Tongue (tissue), 2 donors: ENCODE results near the gene PTMA. TPM values are rescaled to one million over a fixed set of nuclear protein-coding genes. Genes with fewer than 3 reads are reported as not detected.
A peak's percentile ranks its signal among the peaks of the same experiment; 100 is the strongest.
"Not testable (repeated sequence)": the region's sequence is repeated elsewhere in the genome, so short reads cannot be mapped to it uniquely, and the experiment has no call there.

Experiments
- DNase-seq: peaks from one replicate; pipeline ENCODE4 v3.0.0-alpha.2; 2015
- total RNA-seq: library from RNA; depleted of rRNA; stranded (reverse); fragments of >200 nt; gene quantifications from one replicate; pipeline ENCODE4 v1.2.3, GENCODE V29; 2014

PTMA gene
- total RNA-seq, 1 donor from 2014 or later: 543 TPM

DNA sequence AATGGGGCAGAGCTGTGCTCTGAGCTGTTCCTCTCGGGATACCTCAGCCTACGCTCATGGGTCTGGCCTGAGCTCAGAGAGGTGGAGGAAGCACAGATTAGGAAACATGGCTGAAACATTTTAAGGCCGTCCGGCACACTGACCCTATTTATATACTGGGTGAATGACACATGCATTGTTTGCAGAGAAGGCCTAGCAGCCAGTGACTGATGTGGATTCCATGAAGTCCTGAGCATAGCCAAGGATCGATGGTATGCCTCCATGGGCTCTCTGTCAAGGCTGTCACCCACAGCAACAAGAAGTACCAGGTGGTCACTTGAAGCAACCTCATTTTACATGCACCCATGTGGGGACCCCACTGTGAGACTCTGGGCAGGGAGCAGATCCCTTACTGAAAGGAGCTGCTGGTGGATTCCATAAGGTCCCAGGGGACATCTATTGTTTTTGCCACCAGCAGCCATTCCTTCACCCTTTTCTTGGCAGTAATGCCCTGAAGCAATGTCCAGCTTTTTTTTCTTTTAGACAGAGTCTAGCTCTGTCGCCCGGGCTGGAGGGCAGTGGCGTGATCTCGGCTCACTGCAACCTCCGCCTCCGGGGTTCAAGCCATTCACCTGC is 8.4 kb downstream of the PTMA start:
- DNase-seq: peak; percentile 24

DNA sequence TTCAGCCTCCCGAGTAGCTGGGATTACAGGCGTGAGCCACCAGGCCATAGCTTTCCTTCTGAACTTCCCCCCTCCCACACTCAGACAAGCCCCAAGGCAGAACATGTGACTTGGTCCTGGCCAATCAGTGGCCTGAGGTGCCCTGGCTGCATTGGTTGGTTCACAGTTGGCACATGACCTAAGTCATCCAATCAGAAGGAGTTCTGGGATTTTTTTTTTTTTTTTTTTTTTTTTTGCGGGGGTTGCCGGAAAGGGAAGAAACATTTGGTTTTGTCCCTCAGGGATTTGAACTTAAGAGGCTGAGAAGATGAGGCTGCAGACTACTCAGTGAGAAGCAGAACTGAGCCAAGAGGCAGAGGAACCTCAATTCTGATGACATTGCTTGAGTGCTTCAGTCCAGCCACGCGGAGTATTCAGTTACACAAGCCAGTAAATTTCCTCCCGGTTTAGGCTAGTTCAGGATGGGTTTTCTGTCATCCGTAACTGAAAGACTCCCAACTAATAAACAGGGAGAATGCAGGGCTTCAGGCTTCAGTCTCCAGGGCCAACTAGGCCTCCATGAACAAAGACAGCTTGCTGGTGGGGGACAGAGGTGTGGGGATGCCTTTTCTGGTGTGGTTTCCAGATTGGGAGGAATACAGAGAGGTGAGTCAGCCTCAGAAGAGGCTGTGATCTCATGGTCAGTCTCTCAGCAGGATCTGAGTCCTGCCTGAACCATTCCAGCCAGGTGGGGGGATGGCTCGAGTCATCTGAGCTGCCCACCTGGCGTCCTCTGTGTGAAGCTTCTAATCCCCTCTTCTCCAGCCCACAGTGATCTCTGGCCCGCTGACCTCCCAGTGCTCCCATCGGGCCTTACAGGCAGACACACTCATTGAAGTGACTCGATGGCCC is 9.2 kb downstream of the PTMA start:
- DNase-seq: peak; percentile 63

DNA sequence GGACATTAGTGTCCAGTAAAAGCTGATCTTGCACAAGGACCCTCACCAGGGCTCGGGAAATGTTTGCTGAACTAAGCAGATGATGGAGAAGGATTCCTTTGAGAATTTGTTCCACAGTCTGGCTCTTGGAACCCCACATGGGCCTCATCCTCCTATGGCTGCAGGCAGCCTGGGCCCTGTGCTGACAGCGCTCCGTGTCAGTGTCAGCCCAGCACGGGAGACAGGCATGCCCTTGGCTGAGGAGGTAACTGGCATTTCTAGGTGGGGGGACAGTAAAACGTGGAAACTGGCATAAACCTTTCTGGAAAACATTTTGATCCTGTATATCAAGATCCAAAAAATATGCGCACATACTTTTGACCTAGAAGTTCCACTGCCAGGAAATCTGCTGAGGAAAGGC is 10.5 kb downstream of the PTMA start:
- no peak for DNase-seq

DNA sequence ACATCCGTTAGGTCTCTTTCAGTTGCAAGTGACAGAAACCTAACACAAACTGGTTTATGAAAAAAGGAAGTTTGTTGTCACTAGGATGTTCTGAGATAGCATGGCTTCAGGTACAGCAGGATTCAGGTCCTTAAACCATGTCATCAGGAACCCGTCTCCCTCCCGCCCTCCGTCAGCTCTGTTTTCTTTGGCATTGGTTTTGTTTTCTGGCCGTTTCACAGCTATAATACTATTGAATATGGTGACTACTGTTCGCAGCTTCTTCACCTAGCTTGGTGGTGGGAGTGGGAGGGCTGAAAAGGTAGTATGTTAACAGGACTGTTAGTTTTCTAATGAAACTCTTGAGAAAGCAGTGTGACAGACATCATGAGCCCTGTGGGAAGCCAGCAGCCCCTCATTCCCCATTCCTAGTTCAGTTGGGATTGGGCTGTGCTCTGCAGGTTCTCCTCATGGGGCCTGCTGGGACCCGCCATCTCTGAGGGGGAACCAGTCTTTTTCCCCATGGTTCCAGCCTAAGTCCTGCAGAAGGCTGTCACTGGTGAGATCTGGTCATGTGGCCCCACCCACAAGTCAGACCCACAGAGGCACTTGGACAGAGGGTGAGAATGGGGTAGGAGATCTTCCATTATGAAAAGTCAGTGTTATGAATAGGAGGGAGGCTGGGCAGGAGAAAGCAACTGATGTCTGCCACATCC is 12.1 kb downstream of the PTMA start:
- DNase-seq: no peak

DNA sequence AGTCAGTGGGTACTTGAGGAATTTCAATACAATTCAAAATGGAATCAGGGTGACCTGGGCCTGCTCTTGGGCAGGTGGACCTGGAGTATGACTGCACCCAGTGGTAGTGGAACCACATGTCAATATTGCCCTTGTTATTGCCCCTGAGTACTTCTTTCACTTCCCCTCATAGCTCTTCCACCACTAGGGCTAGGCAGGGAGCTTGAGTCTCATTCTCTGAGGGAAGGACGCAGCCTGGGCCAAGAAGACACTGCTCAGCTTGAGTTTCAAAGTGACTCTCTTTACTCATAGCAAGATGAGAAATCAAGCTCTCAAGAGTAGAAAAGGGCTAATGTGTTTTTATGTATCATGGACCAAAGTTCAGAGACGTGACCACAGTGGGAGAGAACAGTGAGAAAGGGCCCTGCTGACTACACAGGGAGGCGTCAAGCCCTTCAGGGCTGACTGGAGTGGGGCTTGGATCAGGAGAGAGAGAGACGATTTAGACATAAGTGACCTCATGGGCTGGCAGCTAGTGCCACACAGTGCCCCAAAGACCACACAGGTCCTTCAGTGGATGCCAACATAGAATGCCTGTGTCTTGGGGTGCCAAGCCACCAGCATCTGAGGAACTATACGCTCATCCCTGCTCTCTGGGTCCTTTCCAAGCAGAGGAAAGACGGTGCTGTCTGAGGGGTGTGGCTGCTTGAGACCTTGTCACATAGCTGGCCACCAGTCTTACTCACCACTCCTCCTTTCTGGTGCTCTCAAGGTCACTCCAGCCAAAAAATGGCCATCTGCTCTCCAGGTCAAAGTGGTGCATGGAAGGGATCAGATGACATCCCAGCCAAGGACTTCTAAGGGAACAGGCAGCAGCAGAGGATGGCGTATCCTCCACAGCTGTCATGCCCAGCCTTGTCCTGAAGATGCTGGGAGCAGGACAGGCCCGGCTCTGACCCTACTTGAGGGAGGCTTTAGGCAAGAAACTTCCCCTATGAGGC is 13.0 kb downstream of the PTMA start:
- no peak for DNase-seq

DNA sequence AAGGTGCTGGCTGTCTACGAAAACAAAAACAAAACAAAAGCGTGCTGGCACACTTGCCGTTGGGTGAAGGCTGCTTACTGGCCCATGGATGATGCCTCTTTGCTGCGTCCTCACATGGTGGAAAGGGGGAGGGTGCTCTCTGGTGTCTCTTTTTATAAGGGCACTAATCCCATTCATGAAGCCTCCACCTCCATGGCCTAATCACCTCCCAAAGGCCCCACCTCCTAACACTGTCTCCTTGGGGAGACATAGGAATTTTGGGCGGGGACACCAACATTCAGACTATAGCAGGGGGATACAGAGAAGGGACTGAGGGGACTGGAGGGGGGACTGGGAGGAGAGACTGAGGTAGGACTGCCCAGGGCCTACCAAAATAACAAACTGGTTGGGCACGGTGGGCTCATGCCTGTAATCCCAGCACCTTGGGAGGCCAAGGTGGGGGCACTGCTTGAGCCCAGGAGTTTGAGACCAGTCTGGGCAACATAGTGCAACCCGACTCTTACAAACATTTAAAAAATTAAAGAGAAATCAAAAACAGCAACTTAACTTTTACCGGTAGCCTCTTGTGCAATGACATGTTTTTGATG is 14.5 kb downstream of the PTMA start:
- DNase-seq: no peak

DNA sequence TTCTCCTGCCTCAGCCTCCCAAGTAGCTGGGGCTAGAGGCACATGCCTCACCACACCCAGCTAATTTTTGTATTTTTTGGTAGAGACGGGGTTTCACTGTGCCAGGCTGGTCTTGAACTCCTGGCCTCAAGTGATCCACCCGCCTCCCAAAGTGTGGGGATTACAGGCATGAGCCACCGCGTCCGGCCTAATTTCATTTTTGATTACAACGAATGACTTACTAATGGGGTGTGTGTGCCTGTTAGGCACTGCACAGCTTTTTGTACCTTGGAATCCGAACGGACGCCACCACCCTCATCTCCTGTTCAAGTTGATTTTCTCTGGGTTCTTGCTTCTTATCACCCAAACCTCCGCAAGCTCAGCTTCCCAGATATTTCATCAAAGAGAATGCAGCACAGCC is 17.2 kb downstream of the PTMA start:
- DNase-seq: no peak

DNA sequence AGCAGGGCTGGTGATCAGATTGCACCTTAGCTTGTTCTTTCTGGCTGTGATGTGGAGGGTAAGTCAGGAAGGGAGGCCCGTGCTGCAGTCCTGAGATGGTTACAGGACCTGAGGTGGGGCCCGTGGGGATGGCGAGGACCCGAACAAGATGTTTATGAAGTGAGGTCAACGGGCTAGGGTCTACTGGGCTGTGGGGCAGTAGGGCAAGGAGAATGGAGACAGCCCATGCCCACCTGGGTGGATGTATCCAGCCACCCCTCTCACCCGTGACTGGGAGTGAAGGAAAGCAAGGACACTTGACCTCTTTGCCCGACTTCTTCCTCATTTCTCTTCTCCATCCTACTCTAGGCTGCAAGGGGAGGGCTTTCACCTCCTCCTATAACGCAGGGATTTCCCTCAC is 18.0 kb downstream of the PTMA start:
- DNase-seq: no peak

DNA sequence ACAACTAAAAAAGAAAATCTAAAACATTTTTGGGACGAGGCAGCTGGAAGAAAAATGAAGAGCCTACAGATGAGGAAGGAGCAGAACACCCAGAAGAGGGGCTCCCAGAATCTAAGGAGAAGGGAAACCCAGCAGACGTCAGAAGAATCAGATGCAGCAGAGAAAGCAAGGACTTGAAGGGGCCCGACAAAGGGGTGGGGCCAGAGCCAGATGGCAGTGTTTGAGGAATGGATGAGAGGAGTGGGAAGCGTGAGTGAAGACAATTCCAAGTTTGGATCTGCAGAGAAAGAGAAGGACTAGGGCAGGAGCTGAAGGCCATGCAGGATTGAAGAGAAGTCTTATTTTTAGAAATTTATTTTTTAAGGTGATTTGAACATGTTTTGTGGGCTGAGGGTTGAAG is 19.3 kb downstream of the PTMA start:
- peak; percentile 32 for DNase-seq

DNA sequence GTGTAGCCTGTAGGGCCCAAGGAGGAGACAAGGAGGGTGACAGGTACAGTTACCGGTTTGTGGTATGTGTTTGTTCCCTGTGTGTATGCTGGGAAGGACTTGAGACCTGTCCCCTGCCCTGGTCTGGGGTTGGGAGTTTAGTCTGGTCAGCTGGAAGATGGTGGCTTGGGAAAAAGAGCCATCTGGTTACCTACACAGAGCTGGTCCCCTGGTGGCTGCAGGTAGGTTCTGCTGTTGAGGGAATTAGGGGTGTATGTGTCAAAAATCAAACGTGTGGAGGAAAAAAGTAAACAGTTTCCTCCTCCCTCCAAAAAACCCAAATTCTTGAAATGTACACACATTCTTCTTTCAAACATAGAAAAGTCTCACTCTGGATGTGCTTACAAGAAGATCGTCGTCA is 24.3 kb downstream of the PTMA start:
- no peak for DNase-seq

DNA sequence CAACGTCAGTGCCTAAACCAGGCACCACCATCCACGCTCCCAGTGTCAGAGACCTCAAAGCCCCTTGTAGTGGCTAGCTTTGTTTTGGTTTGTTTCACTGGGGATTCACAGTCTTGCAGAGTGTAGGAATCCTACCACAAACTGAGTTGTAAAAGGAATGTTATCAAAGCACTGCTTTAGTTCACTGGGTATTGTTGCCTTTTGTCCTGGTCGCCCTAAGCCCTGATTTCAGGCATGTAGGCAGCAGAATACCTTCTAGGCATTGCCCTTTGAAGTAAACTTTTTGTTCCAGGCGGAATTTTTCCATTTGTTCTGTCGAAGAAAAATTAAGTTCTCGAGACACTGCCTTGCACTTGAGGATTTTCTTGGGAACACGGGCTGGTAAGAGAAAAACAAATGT is 29.4 kb downstream of the PTMA start:
- no peak for DNase-seq

DNA sequence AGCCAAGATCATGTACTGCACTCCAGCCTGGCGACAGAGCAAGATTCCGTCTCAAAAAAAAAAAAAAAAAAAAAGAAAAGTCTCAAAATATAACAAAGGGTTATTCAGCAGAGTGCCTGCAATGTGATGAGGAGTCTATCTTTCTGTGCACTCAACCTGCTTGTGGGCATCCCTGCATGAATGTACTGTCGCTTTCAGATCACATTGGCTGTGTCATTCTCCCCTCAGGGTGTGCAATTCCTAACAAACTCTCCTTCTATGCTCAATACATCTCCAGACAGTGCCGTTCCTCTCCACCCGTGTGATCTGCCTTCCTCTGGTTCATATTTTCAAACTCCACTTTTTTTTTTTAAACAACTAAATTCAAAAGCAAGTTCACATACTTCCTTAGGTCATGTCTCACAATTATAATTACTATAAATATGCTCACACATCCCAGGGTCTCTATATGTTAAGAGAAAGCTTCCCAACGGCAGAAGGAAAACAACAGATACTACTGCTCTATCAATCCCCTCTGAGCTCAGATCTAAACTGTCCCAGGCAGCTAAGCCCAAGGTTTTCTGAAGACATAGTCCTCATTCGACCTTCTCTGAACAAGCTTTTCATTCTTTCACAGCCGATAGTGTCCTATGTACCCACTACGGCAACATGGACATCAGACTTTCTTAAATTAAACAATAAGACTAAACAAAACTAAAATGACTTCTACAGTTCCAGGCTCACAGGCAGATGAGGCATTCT is 35.2 kb downstream of the PTMA start:
- no peak for DNase-seq

DNA sequence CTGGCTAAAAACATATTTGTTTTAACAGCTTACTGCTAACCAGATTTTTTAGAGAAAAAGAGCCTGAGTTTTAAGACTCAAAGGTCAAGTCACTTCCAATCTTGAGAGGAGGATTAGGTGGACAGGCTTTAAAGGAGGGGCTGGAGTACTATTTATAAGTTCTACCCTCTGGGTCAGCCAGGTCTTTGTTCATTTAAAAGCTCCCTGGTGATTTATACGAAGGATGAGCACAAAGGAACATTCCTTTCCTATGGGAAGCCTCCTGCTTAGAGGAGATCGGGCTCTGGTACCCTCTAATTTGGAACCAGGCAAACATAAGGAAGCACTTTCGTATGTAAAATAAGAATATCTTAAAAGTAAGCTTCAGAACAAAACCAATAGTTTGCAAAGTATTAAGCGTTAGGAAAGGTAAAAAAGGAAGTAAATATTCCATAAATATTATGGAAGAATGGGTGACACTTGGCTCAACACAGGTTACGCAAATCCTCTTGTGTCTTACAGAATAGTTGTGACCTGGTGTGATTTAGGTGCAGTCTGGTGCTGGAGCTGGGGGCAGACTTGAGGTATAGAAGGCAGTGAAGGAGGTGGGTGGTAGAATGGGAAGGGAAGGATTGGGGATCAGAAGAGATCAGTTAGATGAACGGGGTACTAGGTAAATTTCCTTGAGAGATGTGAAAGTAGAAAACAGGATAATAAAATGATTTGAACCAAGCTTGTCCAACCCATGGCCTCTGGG is 37.1 kb downstream of the PTMA start:
- no peak for DNase-seq

DNA sequence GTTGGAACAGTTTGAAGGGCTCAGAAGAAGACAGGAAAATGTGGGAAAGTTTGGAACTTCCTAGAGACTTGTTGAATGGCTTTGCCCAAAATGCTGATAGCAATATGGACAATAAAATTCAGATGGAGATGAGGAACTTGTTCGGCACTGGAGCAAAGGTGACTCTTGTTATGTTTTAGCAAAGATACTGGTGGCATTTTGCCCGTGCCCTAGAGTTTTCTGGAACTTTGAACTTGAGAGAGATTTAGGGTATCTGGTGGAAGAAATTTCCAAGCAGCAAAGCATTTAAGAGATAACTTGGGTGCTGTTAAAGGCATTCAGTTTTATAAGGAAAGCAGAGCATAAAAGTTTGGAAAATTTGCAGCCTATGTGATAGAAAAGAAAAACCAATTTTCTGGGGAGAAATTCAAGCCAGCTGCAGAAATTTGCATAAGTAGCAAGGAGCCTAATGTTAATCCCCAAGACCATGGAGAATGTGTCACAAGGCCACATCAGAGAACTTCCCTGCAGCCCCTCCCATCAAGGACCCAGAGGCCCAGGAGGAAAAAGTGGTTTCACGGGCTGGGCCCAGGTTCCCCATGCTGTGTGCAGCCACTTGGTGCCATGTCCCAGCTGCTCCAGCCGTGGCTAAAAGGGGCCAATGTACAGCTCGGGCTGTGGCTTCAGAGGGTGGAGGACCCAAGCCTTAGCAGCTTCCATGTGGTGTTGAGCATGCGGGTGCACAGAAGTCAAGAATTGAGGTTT is 40.0 kb downstream of the PTMA start:
- not testable (repeated sequence) for DNase-seq

DNA sequence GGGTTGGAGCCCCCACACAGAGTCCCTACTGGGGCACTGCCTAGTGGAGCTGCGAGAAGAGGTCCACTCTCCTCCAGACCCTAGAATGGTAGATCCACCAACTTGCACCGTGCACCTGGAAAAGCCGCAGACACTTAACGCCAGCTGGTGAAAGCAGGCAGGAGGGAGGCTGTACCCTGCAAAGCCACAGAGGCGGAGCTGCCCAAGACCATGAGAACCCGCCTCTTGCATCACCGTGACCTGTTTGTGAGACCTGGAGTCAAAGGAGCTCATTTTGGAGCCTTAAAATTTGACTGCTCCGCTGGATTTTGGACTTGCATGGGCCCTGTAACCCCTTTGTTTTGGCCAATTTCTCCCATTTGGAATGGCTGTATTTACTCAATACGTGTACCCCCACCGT is 40.7 kb downstream of the PTMA start:
- DNase-seq: not testable (repeated sequence)

DNA sequence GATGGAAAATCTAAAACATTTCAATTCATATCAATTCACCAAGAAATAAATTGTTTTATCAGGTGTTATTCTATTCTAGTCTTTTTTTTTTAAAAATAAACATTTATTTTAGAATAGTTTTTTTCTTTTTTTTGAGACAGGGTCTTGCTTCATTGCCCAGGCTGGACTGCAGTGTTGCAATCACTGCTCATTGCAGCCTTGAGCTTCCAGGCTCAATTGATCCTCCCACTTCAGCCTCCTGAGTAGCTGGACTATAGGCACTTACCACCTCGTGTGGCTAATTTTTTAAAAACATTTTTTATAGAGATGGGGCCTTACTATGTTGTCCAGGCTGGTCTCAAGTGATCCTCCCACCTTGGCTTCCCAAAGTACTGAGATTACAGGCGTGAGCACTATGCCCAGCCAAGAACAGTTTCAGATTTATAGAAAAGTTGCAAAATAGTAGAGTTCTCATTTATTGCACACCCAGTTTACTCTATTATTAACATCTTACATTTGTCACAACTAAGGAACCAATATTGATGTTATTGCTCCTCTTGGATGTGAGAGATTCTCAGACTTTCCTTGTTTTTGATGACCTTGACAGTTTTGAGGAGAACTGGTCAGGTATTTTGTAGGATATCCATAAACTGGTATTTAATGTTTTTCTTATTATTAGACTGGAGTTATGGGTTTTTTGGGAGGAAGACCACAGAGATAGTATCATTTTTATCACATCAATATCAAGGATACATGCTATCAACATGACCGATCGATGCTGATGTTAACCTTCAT is 42.9 kb downstream of the PTMA start:
- no peak for DNase-seq

DNA sequence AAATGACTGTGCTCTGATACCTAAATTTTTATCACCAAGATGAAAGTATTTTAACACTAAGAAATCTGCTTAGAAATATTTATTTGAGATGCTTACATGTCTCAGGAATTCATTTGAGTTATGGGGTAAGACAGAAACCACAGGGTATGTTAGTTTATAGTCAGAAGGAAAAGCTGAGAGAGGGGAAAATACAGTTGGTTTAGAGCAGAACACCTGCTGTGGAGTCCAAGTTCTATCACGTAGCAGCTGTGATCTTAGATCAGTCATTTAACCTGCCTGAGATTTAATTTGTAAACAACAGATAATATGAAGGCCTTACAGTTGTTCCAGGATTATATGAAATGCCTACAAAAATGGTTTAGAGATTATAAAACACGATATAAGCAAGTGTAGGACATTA is 43.7 kb downstream of the PTMA start:
- DNase-seq: no peak

DNA sequence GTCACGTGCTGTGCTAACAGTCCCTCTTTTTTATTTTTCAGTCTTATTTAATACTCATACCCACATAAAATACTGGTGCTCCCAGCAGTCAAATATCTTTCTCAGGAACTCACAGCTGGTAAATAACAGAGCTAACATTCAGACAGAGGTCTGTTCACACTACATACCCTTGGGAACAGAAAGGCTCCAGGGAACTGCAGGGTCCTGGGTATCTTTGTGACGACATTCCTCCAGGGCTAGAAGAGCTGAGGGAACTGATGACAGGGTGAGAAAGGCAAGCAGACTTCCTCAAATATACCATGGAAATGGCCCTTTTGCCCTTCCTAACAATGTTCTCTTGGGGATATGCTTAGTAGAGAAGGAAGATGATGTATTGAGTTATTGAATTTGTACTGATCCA is 53.4 kb downstream of the PTMA start:
- no peak for DNase-seq
